Activated CD8-positive, alpha-beta memory T cell treated with anti-CD3 and anti-CD28 coated beads, Interleukin-2, amount 50 U/mL, for 1 hour (primary cell): Measurements from ENCODE around the gene TRMT10B.

Experiments
- DNase-seq: peaks from one replicate; pipeline ENCODE4 v3.0.0-alpha.2; 2020; ENCODE audit errors: extremely low read depth

The TRMT10B gene, protein sequence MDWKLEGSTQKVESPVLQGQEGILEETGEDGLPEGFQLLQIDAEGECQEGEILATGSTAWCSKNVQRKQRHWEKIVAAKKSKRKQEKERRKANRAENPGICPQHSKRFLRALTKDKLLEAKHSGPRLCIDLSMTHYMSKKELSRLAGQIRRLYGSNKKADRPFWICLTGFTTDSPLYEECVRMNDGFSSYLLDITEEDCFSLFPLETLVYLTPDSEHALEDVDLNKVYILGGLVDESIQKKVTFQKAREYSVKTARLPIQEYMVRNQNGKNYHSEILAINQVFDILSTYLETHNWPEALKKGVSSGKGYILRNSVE

DNA sequence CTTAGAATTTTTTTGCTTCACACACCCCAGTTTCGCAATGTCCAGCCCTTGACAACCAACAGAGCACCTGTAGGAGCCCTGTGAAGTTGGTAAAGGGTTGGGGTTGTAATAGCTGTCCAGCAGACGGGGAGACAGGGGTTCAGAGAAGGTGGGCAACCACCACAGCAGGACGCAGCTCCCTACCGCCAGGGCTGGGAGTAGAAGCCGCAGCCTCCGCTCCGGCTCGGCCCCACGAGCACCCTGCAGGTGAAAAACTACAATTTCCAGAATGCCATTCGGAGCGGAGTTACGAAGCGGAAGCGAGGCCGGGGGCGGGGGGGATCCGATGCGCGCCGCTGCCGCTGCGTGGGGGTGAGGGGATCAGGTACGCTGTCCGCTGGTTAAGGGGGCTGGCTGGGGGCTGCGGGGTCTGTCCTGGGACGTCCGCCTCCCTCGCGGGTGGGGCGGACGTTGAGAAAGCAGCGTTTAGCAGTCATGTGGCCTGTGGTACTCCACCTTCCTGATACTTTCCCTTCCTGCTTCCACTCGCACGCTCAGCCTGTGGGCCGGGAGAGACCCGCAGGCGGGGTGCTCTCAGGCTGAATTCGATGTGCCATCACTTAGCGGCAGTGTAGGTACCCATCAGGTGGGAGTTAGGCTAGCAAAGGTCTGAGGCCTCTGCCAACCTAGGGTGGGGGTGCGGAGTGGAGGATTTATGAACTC, at the start of gene TRMT10B:
TRMT10B (plus strand) TSS at position 317 of the 702 bp plus-strand sequence. CDS start 8,127 bp downstream, outside the sequence.
- DNase-seq = peak; percentile 11

DNA sequence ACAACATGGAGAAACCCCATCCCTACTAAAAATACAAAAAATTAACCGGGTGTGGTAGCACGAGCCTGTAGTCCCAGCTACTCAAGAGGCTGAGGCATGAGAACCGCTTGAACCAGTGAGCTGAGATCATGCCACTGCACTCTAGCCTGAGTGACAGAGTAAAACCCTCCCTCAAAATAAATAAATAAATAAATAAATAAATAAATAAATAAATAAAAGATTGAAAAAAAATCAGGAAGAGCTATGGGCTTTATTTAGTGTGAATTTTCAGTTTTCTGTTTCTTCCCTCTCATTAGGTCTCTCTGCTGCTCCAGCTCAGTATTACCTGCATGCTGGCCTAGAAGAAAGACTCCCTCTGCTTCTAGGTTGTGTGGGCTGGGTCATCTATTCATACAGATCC, 47.8 kb upstream of the TRMT10B start:
- DNase-seq = no peak

- DNase-seq = no peak
Observed at GRCh38 chr9:37706290-37706689, 47.3 kb upstream of the TRMT10B start.

DNA sequence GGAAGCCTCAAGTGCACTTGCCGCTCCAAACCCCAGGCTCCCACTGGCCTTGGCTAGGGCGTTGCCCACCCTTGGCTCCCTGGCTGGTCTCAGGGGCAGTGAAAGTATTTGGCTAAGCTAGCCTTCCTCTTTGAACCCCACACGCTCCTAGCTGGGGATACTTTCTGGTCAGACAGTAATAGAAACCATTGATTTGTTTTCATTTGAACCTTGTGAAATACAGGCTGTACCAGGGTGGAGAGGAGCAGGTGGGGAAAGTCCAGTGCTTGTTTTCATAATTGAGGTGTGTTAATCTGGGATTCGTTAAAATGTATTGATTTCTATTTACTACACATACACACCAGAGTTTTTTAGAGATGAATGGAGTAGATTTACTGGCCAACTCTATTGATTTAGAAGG, 45.9 kb upstream of the TRMT10B start:
- no peak for DNase-seq

DNA sequence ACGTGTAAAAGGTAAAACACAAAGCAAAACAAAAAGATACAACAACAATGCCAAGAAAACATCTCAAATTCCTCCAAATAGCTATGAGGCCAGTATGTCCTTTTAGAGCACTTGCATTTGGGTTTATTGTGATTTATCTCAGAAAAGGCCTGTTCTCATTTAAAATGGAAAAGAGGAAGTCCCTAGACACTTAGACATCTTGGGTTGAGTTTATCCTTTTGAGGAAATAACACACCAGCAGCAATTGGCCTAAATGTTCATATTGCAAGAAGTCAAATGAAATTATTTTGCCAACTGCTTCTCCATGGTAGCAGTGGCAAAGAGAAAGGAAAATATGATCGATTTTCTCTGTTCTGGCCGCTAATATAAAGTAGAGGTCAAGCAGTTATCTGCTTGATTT, 43.6 kb upstream of the TRMT10B start:
- no peak for DNase-seq

DNA sequence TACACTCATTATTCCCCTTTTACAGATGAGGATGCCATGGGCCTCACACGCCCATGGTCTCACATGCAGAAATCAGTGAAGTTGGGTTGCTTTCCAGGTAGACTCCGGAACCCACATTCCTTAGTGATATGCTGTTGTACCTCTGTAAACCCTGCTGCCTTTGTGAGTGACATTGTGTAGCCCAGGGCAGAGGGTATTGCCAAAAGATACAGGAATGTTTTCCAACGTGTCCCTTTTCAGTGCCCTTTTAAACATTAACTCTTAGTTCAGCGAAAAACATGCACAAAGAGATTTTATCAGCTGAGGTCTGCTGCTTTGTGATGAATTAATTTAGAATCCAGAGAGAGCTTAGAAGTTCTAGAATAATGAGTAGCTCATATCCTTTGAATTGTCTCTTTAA, 38.3 kb upstream of the TRMT10B start:
- no peak for DNase-seq

GRCh38 chr9:37715991-37716505, 37.6 kb upstream of the TRMT10B start:
- no peak for DNase-seq

GRCh38 chr9:37719526-37719925, 34.1 kb upstream of the TRMT10B start:
- DNase-seq = no peak

GRCh38 chr9:37727013-37727412, 26.6 kb upstream of the TRMT10B start:
- no peak for DNase-seq

DNA sequence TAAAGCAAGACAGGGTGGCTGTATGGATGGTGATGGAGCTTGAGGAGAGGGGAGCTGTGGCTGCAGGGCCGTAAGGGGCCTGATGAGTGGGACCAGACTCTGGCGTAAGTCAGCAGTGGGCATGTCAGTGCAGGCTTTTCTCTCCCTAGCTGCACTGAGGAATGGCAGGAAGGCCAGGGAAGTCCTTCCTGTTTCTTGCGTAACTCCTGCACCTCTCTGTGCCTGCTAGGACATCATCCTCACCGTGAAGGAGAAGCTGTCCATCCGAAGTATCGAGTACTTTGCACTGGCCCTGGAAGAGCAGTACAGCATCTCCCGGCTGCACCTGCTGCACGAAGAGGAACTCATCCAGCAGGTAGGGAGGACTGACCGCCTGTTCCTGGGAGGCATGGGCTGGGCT, 24.1 kb upstream of the TRMT10B start:
- DNase-seq = no peak

GRCh38 chr9:37730256-37730655, 23.3 kb upstream of the TRMT10B start:
- no peak for DNase-seq

DNA sequence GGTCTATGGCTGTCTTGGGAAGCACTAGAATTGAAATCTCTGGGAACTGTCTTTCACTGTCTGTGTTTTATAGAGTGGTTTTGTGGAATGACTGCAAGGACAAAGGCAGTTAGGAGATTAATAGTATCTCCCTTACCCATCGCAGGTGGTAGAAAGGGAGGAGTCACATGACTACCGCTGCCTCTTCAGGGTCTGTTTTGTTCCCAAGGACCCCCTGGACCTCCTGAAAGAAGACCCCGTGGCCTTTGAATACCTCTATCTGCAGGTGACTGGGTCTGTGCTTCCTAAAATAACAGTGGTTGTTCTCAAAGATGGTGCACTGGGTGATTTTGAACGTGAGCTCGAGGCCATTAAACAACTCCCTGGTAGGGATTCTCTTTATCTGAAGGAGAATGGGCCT, 22.8 kb upstream of the TRMT10B start:
- no peak for DNase-seq

- no peak for DNase-seq
Observed at GRCh38 chr9:37732086-37732741, 21.4 kb upstream of the TRMT10B start.

- no peak for DNase-seq
Observed at GRCh38 chr9:37732952-37733351, 20.7 kb upstream of the TRMT10B start.

- DNase-seq = no peak
Observed at GRCh38 chr9:37739222-37739621, 14.4 kb upstream of the TRMT10B start.

GRCh38 chr9:37740128-37740527, 13.5 kb upstream of the TRMT10B start:
- DNase-seq = no peak

DNA sequence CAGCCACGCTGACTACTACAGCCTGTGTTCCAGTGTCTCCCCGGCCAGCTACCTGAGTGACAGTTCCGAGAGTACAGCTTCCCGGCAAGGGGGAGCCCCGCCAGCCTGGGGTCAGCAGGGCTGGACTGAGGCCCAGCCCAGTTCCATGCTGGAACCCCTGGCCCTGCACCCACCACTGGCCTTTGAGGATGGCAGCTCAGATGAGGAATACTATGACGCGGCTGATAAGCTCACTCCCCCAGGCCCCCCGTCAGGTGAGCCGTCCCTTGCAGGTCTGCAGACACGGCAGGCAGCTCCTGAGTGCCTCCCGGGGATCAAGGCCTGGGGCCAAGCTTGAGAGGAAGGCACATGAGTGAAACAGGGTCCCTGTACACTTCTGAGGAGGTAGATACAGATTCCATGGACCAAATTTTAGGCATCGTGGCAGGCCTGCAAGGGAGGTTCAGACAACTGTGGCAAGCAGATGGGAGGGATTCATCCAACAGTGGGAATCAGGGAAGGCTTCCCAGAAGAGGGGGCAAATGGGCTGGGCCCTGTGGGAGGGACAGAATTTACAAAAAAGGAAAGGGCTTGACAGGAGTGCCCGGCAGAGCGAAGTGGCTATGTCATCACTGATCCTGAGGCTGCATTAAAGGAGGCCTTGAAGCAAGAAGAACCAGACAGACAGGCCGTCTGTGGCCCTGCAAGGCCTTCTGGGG, 12.8 kb upstream of the TRMT10B start:
- DNase-seq = no peak

- DNase-seq = no peak
Observed at GRCh38 chr9:37745970-37746369, 7.6 kb upstream of the TRMT10B start.

DNA sequence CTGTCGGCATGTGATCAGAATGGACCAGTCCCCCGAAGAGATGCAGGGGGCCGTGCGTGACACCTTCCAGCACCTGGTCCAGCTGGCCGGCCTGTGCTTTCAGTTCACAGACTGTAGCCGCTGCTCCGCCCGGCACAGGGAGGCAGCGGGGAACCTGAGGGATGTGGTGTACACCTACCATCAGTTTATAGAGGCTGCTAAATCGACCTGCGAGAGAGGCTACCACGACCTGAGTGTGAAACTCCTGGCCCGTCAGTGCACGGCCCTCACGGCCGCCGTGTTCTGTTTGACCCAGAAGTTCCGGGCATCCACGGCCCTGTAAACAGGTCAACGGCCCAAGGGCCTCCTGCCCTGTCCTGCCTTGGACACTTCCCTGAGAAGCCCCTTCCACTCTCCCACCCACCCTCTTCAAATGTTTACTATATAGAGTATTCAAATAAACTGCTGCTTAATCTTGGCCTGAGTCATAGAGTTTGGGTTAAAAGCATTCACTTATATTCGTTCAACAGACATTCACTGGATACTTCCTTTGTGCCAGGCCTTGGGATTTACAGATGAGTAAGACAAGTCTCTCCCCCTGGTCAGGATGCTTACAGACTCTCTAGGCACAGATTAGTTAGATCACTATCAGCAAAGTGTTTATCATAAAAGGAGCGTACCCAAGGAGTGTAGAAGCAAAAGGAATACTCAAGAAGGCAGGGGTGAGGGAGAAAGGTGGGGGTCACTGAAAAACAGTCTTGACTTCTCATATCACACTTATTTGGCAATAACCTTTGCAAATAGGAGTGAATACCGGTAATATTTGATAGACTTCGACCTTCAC, 6.9 kb upstream of the TRMT10B start:
- DNase-seq = no peak

- peak; percentile 11 for DNase-seq
Observed at GRCh38 chr9:37747271-37747753, 6.3 kb upstream of the TRMT10B start.

- no peak for DNase-seq
Observed at GRCh38 chr9:37749129-37749528, 4.5 kb upstream of the TRMT10B start.
